B cell (primary cell): ENCODE data around the gene GSDME. TPM values are rescaled to one million over a fixed set of nuclear protein-coding genes. Genes with fewer than 3 reads are reported as not detected.

Source experiments
- ATAC-seq: fragments of 200-7000 bp; cut with Tn5 transposase; one replicate; pipeline ENCODE4 v1.10.0; 2021; ENCODE audit warnings: low read depth, mild to moderate bottlenecking, moderate number of reproducible peaks, moderate library complexity
- CTCF ChIA-PET: fragments of 350-600 bp; sonication (Branson Sonifier 250); formaldehyde crosslinking; loops from one replicate; lab custom pipeline; 2021; ENCODE audit warnings: antibody characterized with exemption, inconsistent platforms; lab: Charles Lee
- POLR2A ChIA-PET: fragments of 350-600 bp; sonication (Branson Sonifier 250); formaldehyde crosslinking; loops from one replicate; lab custom pipeline; 2021; ENCODE audit warnings: antibody characterized with exemption; lab: Charles Lee
- DNase-seq: peaks from one replicate; pipeline ENCODE4 v3.0.0; 2013
- H2AFZ ChIP-seq: 2 replicates; pipeline ENCODE4 v1.6.1; 2012; ENCODE audit warnings: mild to moderate bottlenecking, low read depth, low read length; ENCODE audit not compliant: insufficient read depth, poor library complexity, severe bottlenecking
- H3K27ac ChIP-seq, 2 donors: 1 replicate in 1 of 2; 2 replicates in 1 of 2; pipeline ENCODE4 v1.5.1; 2012 to 2013; ENCODE audit warnings: low read length in 2 of 2, mild to moderate bottlenecking in 2 of 2, moderate library complexity in 1 of 2
- H3K27me3 ChIP-seq, 4 experiments: fragments of 200-600 bp in 1 of 4; sonication (generic) in 1 of 4; replicated peaks in 1 of 4; 1 replicate in 2 of 4; 2 replicates in 2 of 4; pipeline versions ENCODE4 v1.6.1 to v1.7.0; 2013 to 2016; ENCODE audit warnings: low read length in 3 of 4, mild to moderate bottlenecking in 2 of 4, mixed read lengths in 1 of 4, moderate library complexity in 1 of 4; ENCODE audit not compliant: insufficient read depth in 4 of 4, control insufficient read depth in 3 of 4; ENCODE audit errors: control extremely low read depth in 1 of 4
- H3K36me3 ChIP-seq, 2 experiments: replicated peaks in 1 of 2; 1 replicate in 1 of 2; 2 replicates in 1 of 2; pipeline versions ENCODE4 v1.6.1 to v1.7.1; 2013; ENCODE audit warnings: low read length in 1 of 2; ENCODE audit not compliant: insufficient read depth in 2 of 2, control insufficient read depth in 1 of 2; ENCODE audit errors: control extremely low read depth in 1 of 2, extremely low read depth in 1 of 2
- H3K4me1 ChIP-seq, 2 donors: fragments of 200-600 bp in 1 of 2; sonication (generic) in 1 of 2; 1 replicate in 1 of 2; 2 replicates in 1 of 2; pipeline versions ENCODE4 v1.5.1 to v1.6.1; 2013 to 2017; ENCODE audit warnings: low read length in 2 of 2; ENCODE audit not compliant: control insufficient read depth in 2 of 2, insufficient read depth in 2 of 2
- H3K4me2 ChIP-seq: replicated peaks from 2 replicates; pipeline ENCODE3; 2012; ENCODE audit warnings: mild to moderate bottlenecking, low read depth, low read length; ENCODE audit not compliant: poor library complexity, severe bottlenecking
- H3K4me3 ChIP-seq, 5 experiments: fragments of 200-600 bp in 1 of 5; sonication (generic) in 1 of 5; 1 replicate in 3 of 5; 2 replicates in 2 of 5; pipeline versions ENCODE4 v1.5.1 to v1.7.0; 2011 to 2016; ENCODE audit warnings: low read length in 4 of 5, mild to moderate bottlenecking in 4 of 5, low read depth in 2 of 5, control low read depth in 1 of 5, moderate library complexity in 1 of 5; ENCODE audit not compliant: insufficient read depth in 1 of 5; ENCODE audit errors: control extremely low read depth in 1 of 5, extremely low read depth in 1 of 5
- H3K79me2 ChIP-seq: fragments of 200-600 bp; sonication (generic); one replicate; pipeline ENCODE4 v1.6.0; 2016; ENCODE audit warnings: low read length; ENCODE audit not compliant: control insufficient read depth, insufficient read depth
- H3K9ac ChIP-seq: fragments of 200-600 bp; sonication (generic); 2 replicates; pipeline ENCODE4 v1.6.1; 2017; ENCODE audit warnings: mild to moderate bottlenecking, low read length, moderate library complexity
- H3K9me3 ChIP-seq, 3 donors: one replicate each; pipeline versions ENCODE4 v1.6.1 to v1.7.1; 2013; ENCODE audit warnings: low read length in 2 of 3; ENCODE audit not compliant: control insufficient read depth in 2 of 3, insufficient read depth in 1 of 3; ENCODE audit errors: control extremely low read depth in 1 of 3
- H4K20me1 ChIP-seq: 2 replicates; pipeline ENCODE4 v1.6.0; 2012; ENCODE audit warnings: mild to moderate bottlenecking, low read length; ENCODE audit not compliant: insufficient read depth, control insufficient read depth, poor library complexity, severe bottlenecking
- H3K27ac Mint-ChIP-seq: one replicate; pipeline ENCODE4 v1.8.0; 2021; ENCODE audit warnings: mixed read lengths
- H3K27me3 Mint-ChIP-seq: one replicate; pipeline ENCODE4 v1.8.0; 2021; ENCODE audit warnings: mixed read lengths
- H3K4me1 Mint-ChIP-seq: one replicate; pipeline ENCODE4 v1.8.0; 2021; ENCODE audit warnings: mixed read lengths
- H3K4me3 Mint-ChIP-seq: one replicate; pipeline ENCODE4 v1.8.0; 2021; ENCODE audit warnings: mixed read lengths
- H3K9me3 Mint-ChIP-seq: one replicate; pipeline ENCODE4 v1.8.0; 2022; ENCODE audit warnings: mixed read lengths; ENCODE audit not compliant: insufficient read depth
- CTCF ChIP-seq: fragments of 200-600 bp; IDR thresholded peaks from one replicate; pipeline ENCODE4 v1.8.0; 2022; ENCODE audit warnings: antibody characterized with exemption, mild to moderate bottlenecking
- EZH2 ChIP-seq: IDR thresholded peaks from 2 replicates; pipeline ENCODE4 v1.6.1; 2012; ENCODE audit warnings: borderline replicate concordance, low read depth, mild to moderate bottlenecking, moderate library complexity, low read length; ENCODE audit not compliant: insufficient read depth, poor library complexity, severe bottlenecking
- WGBS: methylation state at CpG from one replicate; pipeline ENCODE4 v1.1.5; 2013; ENCODE audit warnings: missing lambda C conversion rate; ENCODE audit not compliant: insufficient coverage; 5-methylcytosine and 5-hydroxymethylcytosine counted together
- intact Hi-C: fragments of 100-400 bp; cut with micrococcal nuclease; formaldehyde crosslinking; loops from one replicate; pipeline ENCODE4 v1.10.0; 2022
- polyA plus RNA-seq: library from polyadenylated mRNA; depleted of rRNA; stranded (reverse); fragments of >200 nt; gene quantifications from 2 replicates; pipeline ENCODE4 v1.2.3, GENCODE V29; 2012
- total RNA-seq, 2 donors: library from RNA; stranded (reverse); fragments of 120-200 nt in 1 of 2; gene quantifications; 1 replicate in 1 of 2; 2 replicates in 1 of 2; pipeline versions ENCODE4 v1.2.3 to v1.2.4, GENCODE V29; 2013 to 2022

The GSDME gene
- total and polyA plus RNA-seq, 2 donors (not counting 1 experiment from before 2014, with no cell fraction given): 7.0 to 11.9 TPM

- ATAC-seq (no peak), DNase-seq (no peak)
- no peaks in the 10 kb centered on the region for H3K27me3 Mint-ChIP-seq
- intact Hi-C loops: loop anchor here (10.0 kb wide), 1 partner anchor 408 kb away; the partner anchor contains the start of gene CYCS
- POLR2A ChIA-PET: no interaction called here
- Histone ChIP-seq H3K79me2 (no peaks in the 10 kb centered on the region), H3K27ac (no peak overlapping the region), H3K4me2 (peak overlapping the region; percentile 64), H4K20me1 (no peaks in the 10 kb centered on the region), H3K4me3 (no peak overlapping the region), H2AFZ (no peak overlapping the region), H3K36me3 (no peaks in the 10 kb centered on the region), H3K27me3 (no peaks in the 10 kb centered on the region), H3K9ac (no peak overlapping the region), H3K9me3 (peaks cover 0 to 6% (median 0%) of the 10 kb centered on the region in 3 donors), H3K4me1 (peaks cover 54 to 63% of the 10 kb centered on the region in 2 donors)
- no peak overlapping the region for H3K27ac Mint-ChIP-seq
- H3K4me3 Mint-ChIP-seq: peak overlapping the region; percentile 48
- peaks cover 74% of the 10 kb centered on the region for H3K4me1 Mint-ChIP-seq
- CTCF ChIA-PET: interaction anchor here (0.9 to 2.0 kb wide), 5 partner anchors 9 to 380 kb away, joined by 3 to 6 read pairs (median 3); no protein-coding TSS in a partner anchor
- 98% methylated on average over 10 of the region's 14 CpGs for WGBS
- no peak for TF ChIP-seq CTCF
- no peaks in the 10 kb centered on the region for H3K9me3 Mint-ChIP-seq
Observed at GRCh38 chr7:24717247-24717622, 40.0 kb downstream of the GSDME start.

- Mint-ChIP-seq H3K9me3 (no peaks in the 10 kb centered on the region), H3K4me1 (peaks cover 69% of the 10 kb centered on the region), H3K27me3 (no peaks in the 10 kb centered on the region), H3K27ac (peak overlapping the region; percentile 18), H3K4me3 (peak overlapping the region; percentile 14)
- H3K36me3 ChIP-seq: no peaks in the 10 kb centered on the region
- H3K9me3 ChIP-seq: peaks cover 0 to 6% (median 0%) of the 10 kb centered on the region in 3 donors
- no peaks in the 10 kb centered on the region for H3K79me2 ChIP-seq
- no peak overlapping the region for H3K4me3 ChIP-seq
- WGBS: 94% methylated on average over 8 of the region's 9 CpGs
- no peak overlapping the region for H3K27ac ChIP-seq
- DNase-seq: no peak
- POLR2A ChIA-PET: interaction anchor here (0.7 kb wide), 1 partner anchor 378 kb away, joined by 3 read pairs; no protein-coding TSS in a partner anchor
- CTCF ChIA-PET: interaction anchor here (0.7 to 3.0 kb wide), 16 partner anchors 9 to 376 kb away, joined by 3 to 14 read pairs (median 5); no protein-coding TSS in a partner anchor
- no peaks in the 10 kb centered on the region for H3K27me3 ChIP-seq
- intact Hi-C loops: loop anchor here (10.0 kb wide), 1 partner anchor 408 kb away; the partner anchor contains the start of gene CYCS
- no peak for ATAC-seq
- H3K4me2 ChIP-seq: no peak overlapping the region
- H3K4me1 ChIP-seq: peaks cover 54 to 63% of the 10 kb centered on the region in 2 donors
- H4K20me1 ChIP-seq: no peaks in the 10 kb centered on the region
- no peak overlapping the region for H2AFZ ChIP-seq
- no peak overlapping the region for H3K9ac ChIP-seq
- TF ChIP-seq CTCF (no peak), EZH2 (no peak)
Observed at GRCh38 chr7:24716480-24717246, 40.6 kb downstream of the GSDME start.
